Neuronal stem cell (in vitro differentiated cells): Measurements from ENCODE around the gene LRG1. TPM values are rescaled to one million over a fixed set of nuclear protein-coding genes. Genes with fewer than 3 reads are reported as not detected.

Source experiments
- DNase-seq: peaks from one replicate; pipeline ENCODE4 v3.0.0-alpha.2; 2013; ENCODE audit warnings: low spot score
- H2AFZ ChIP-seq: one replicate; pipeline ENCODE4 v1.6.1; 2013; ENCODE audit warnings: mild to moderate bottlenecking, low read length, inconsistent platforms
- H2AK5ac ChIP-seq: 2 replicates; pipeline ENCODE4 v1.6.1; 2013; ENCODE audit warnings: low read depth, mild to moderate bottlenecking, inconsistent platforms, low read length, moderate library complexity, mixed read lengths
- H2BK120ac ChIP-seq: 2 replicates; pipeline ENCODE4 v1.6.1; 2013; ENCODE audit warnings: low read depth, mild to moderate bottlenecking, inconsistent platforms, low read length, moderate library complexity, mixed read lengths
- H2BK12ac ChIP-seq: one replicate; pipeline ENCODE4 v1.6.1; 2013; ENCODE audit warnings: low read length, inconsistent platforms
- H2BK15ac ChIP-seq: 2 replicates; pipeline ENCODE4 v1.6.1; 2013; ENCODE audit warnings: mild to moderate bottlenecking, low read length, inconsistent platforms, mixed read lengths
- H2BK5ac ChIP-seq: one replicate; pipeline ENCODE4 v1.6.1; 2013; ENCODE audit warnings: inconsistent platforms, mild to moderate bottlenecking, low read length, moderate library complexity
- H3K14ac ChIP-seq: one replicate; pipeline ENCODE4 v1.6.1; 2013; ENCODE audit warnings: low read length, inconsistent platforms
- H3K18ac ChIP-seq: 2 replicates; pipeline ENCODE4 v1.6.1; 2013; ENCODE audit warnings: low read length, inconsistent platforms
- H3K23ac ChIP-seq: 2 replicates; pipeline ENCODE4 v1.6.1; 2013; ENCODE audit warnings: low read depth, mild to moderate bottlenecking, mixed read lengths, low read length, inconsistent platforms; ENCODE audit not compliant: poor library complexity
- H3K27ac ChIP-seq: replicated peaks from 3 replicates; pipeline ENCODE4 v1.5.1; 2013; ENCODE audit warnings: low read length, inconsistent platforms
- H3K27me3 ChIP-seq, 3 experiments: 2 replicates each; pipeline ENCODE4 v1.6.1; 2013; ENCODE audit warnings: low read length in 3 of 3, mild to moderate bottlenecking in 2 of 3, inconsistent platforms in 1 of 3, low read depth in 1 of 3, mixed read lengths in 1 of 3, moderate library complexity in 1 of 3; ENCODE audit not compliant: control insufficient read depth in 3 of 3, insufficient read depth in 3 of 3
- H3K36me3 ChIP-seq, 2 donors: replicated peaks in 1 of 2; 2 replicates each; pipeline ENCODE4 v1.6.1; 2013; ENCODE audit warnings: low read length in 2 of 2; ENCODE audit not compliant: control insufficient read depth in 2 of 2, insufficient read depth in 2 of 2
- H3K4ac ChIP-seq: 2 replicates; pipeline ENCODE4 v1.6.1; 2013; ENCODE audit warnings: inconsistent platforms, mild to moderate bottlenecking, low read length, moderate library complexity
- H3K4me1 ChIP-seq, 2 donors: 1 replicate in 1 of 2; 2 replicates in 1 of 2; pipeline ENCODE4 v1.6.1; 2013; ENCODE audit warnings: low read length in 2 of 2, low read depth in 1 of 2; ENCODE audit not compliant: control insufficient read depth in 2 of 2, insufficient read depth in 1 of 2
- H3K4me2 ChIP-seq: one replicate; pipeline ENCODE4 v1.6.1; 2013; ENCODE audit warnings: mild to moderate bottlenecking, low read length, inconsistent platforms; ENCODE audit not compliant: insufficient read depth, poor library complexity, severe bottlenecking
- H3K4me3 ChIP-seq, 2 donors: 2 replicates each; pipeline ENCODE4 v1.5.1; 2013; ENCODE audit warnings: low read length in 2 of 2, mild to moderate bottlenecking in 2 of 2, inconsistent platforms in 1 of 2, moderate library complexity in 1 of 2
- H3K79me1 ChIP-seq: one replicate; pipeline ENCODE4 v1.6.1; 2013; ENCODE audit warnings: low read depth, mild to moderate bottlenecking, inconsistent platforms, low read length, moderate library complexity
- H3K9ac ChIP-seq: one replicate; pipeline ENCODE4 v1.6.1; 2013; ENCODE audit warnings: mild to moderate bottlenecking, low read depth, low read length, inconsistent platforms; ENCODE audit not compliant: poor library complexity
- H3K9me3 ChIP-seq, 2 donors: replicated peaks in 1 of 2; 2 replicates each; pipeline versions ENCODE3 to v1.6.1; 2013; ENCODE audit warnings: low read length in 2 of 2, mild to moderate bottlenecking in 2 of 2, inconsistent platforms in 1 of 2, low read depth in 1 of 2, mixed read lengths in 1 of 2, moderate library complexity in 1 of 2; ENCODE audit not compliant: control insufficient read depth in 2 of 2, insufficient read depth in 1 of 2
- H4K8ac ChIP-seq: one replicate; pipeline ENCODE4 v1.6.1; 2013; ENCODE audit warnings: low read depth, mild to moderate bottlenecking, inconsistent platforms, low read length, moderate library complexity
- H4K91ac ChIP-seq: one replicate; pipeline ENCODE4 v1.6.1; 2013; ENCODE audit warnings: low read length, low read depth, mild to moderate bottlenecking, inconsistent platforms; ENCODE audit not compliant: poor library complexity
- WGBS, 2 donors: extraction: QIAGEN DNeasy Blood & Tissue Kit; methylation state at CpG; one replicate each; pipeline ENCODE4 v1.1.7; 2013; ENCODE audit warnings: missing lambda C conversion rate in 2 of 2, mixed read lengths in 1 of 2; ENCODE audit not compliant: insufficient read length in 2 of 2, insufficient replicate concordance in 1 of 2; ENCODE audit errors: extremely low coverage in 2 of 2; 5-methylcytosine and 5-hydroxymethylcytosine counted together
- polyA plus RNA-seq, 2 experiments: library from polyadenylated mRNA; stranded (reverse); fragments of 200-250 nt; gene quantifications; one replicate each; pipeline ENCODE4 v1.2.3, GENCODE V29; 2013

Gene LRG1, protein sequence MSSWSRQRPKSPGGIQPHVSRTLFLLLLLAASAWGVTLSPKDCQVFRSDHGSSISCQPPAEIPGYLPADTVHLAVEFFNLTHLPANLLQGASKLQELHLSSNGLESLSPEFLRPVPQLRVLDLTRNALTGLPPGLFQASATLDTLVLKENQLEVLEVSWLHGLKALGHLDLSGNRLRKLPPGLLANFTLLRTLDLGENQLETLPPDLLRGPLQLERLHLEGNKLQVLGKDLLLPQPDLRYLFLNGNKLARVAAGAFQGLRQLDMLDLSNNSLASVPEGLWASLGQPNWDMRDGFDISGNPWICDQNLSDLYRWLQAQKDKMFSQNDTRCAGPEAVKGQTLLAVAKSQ
- not detected for polyA plus RNA-seq (2013, experiment 1 of 2)
- polyA plus RNA-seq (2013, experiment 2 of 2) = 0.01 TPM

DNA sequence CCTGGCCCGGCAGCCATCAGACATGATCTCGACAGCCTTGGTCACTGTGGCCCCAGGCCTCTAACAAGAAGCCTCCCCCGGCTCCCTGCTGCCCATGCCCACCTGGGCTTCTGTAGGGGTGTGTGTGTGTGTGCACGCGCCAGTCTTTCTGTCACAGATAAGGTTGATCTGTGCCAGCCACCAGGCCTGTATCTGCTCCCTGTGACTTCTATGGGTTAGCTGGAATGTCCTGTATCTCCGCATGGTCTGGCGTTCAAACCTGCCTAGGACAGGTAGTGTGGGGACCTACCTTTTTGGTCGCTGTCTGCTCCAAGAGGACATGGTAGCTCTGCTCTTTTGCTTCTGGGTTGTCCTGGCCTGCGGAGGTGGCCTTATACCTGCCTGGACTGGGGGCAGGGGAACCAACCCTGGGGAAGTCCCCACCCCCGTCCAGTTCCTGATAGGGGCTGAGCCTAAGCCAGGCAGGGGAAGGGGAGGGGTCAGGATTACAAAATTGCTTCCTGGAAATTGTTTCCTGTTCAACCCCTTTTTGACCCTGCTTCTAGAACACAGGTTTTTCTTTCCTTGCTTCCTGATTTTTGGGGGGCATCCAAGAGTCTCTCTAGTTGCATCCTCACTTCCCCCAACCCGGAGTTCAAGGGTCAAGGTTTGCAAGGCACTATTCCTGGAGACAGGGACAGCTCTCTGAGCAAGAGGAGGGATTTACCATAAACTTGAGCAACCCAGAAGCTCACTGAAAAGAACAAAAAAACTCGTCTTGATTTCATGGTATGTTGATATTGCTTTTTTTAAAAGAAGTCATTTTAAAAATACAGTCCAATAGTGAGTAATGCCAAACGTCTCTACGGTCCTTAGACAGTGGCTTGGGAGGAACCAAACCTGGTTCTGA, at the start of gene LRG1:
TSS of gene LRG1 (minus strand) at position 344 of the 889 bp plus-strand sequence. CDS start at position 321, 23 bp downstream.
- no peaks in the 10 kb centered on the region for H3K79me1 ChIP-seq
- H3K27me3 ChIP-seq = peaks cover 0 to 5% (median 0%) of the 10 kb centered on the region in 3 experiments
- no peak within 1 kb of the TSS for H3K23ac ChIP-seq
- no peak within 1 kb of the TSS for H4K91ac ChIP-seq
- no peak for DNase-seq
- peak within 1 kb of the TSS; percentile 41 for H3K18ac ChIP-seq
- H3K4ac ChIP-seq = no peak within 1 kb of the TSS
- no peaks in the 10 kb centered on the region for H3K36me3 ChIP-seq
- H4K8ac ChIP-seq = no peak within 1 kb of the TSS
- H2BK120ac ChIP-seq = no peak within 1 kb of the TSS
- peaks cover 4 to 9% of the 10 kb centered on the region in 2 donors for H3K4me1 ChIP-seq
- no peak within 1 kb of the TSS for H3K4me3 ChIP-seq
- H2AFZ ChIP-seq = no peak within 1 kb of the TSS
- H2AK5ac ChIP-seq = no peak within 1 kb of the TSS
- H3K4me2 ChIP-seq = no peak within 1 kb of the TSS
- no peak within 1 kb of the TSS for H3K14ac ChIP-seq
- H3K9ac ChIP-seq = no peak within 1 kb of the TSS
- WGBS, 2 donors = no CpG with 5 or more reads among the region's 14 CpGs
- no peak within 1 kb of the TSS for H3K27ac ChIP-seq
- no peak within 1 kb of the TSS for H2BK12ac ChIP-seq
- no peak within 1 kb of the TSS for H2BK15ac ChIP-seq
- H3K9me3 ChIP-seq = peaks cover 0 to 3% of the 10 kb centered on the region in 2 donors
- H2BK5ac ChIP-seq = no peak within 1 kb of the TSS

DNA sequence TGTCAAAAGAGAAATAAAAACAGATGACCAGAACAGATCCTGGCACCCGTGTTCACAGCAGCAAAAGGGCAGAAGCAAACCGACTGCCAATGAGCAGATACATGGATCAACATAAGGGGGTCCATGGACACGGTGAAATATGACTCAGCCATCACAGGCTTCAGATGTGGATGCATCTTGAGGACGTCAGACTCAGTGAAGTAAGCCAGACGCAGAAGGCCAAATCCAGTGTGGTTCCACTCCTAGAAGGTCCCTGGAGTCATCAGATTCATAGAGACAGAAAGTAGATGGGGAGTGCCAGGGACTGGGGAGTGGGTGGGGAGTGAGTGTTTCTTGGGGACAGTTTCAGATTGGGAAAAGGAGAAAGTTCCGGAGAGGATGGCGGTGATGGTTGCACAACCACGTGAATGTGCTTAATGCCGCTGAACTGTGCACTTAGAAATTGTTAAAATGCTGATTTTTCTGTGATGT, 48.5 kb upstream of the LRG1 start:
- Histone ChIP-seq H2BK120ac (no peak overlapping the region), H2AFZ (peak overlapping the region; percentile 63), H2AK5ac (peak overlapping the region; percentile 11), H2BK12ac (no peak overlapping the region), H3K14ac (no peak overlapping the region), H3K9ac (peak overlapping the region; percentile 2), H3K4me2 (no peak overlapping the region), H2BK5ac (no peak overlapping the region), H3K4me3 (no peak overlapping the region), H3K4me1 (peaks cover 9 to 10% of the 10 kb centered on the region in 2 donors), H3K79me1 (no peaks in the 10 kb centered on the region), H3K9me3 (no peaks in the 10 kb centered on the region), H2BK15ac (no peak overlapping the region), H3K18ac (peak overlapping the region; percentile 27), H3K36me3 (no peaks in the 10 kb centered on the region), H3K4ac (no peak overlapping the region), H3K23ac (no peak overlapping the region), H4K8ac (no peak overlapping the region), H4K91ac (no peak overlapping the region), H3K27me3 (peaks cover 0 to 4% (median 2%) of the 10 kb centered on the region in 3 experiments), H3K27ac (no peak overlapping the region)
- WGBS, 2 donors = no CpG with 5 or more reads among the region's 9 CpGs
- no peak for DNase-seq

DNA sequence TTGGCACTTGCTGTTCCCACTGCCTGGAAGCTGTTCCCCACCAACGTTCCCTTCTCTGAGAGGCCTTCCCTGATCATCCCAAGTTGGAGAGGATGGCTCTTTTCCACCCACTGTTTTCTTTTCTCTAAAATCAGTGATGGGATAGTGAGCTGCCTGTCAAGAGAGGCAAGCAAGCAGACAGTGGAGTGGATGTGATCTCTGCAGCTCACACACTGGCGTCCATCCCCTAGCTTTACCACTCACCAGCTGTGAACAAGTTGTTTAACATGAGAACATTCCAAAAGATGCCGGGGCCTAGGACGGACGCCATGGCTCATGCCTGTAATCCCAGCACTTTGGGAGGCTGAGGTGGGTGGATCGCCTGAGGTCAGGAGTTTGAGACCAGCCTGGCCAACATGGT, 47.7 kb upstream of the LRG1 start:
- DNase-seq = no peak
- H4K8ac ChIP-seq = no peak overlapping the region
- no peaks in the 10 kb centered on the region for H3K9me3 ChIP-seq
- H3K18ac ChIP-seq = no peak overlapping the region
- no peak overlapping the region for H2AK5ac ChIP-seq
- H2BK120ac ChIP-seq = no peak overlapping the region
- no peak overlapping the region for H3K4me3 ChIP-seq
- H2AFZ ChIP-seq = no peak overlapping the region
- no peak overlapping the region for H2BK15ac ChIP-seq
- no peaks in the 10 kb centered on the region for H3K36me3 ChIP-seq
- H4K91ac ChIP-seq = no peak overlapping the region
- H3K4me1 ChIP-seq = peaks cover 9 to 12% of the 10 kb centered on the region in 2 donors
- no peaks in the 10 kb centered on the region for H3K79me1 ChIP-seq
- no peak overlapping the region for H3K4me2 ChIP-seq
- H3K23ac ChIP-seq = no peak overlapping the region
- H3K14ac ChIP-seq = no peak overlapping the region
- peaks cover 0 to 8% (median 2%) of the 10 kb centered on the region in 3 experiments for H3K27me3 ChIP-seq
- no CpG with 5 or more reads among the region's 6 CpGs for WGBS, 2 donors
- no peak overlapping the region for H3K9ac ChIP-seq
- H3K27ac ChIP-seq = no peak overlapping the region
- no peak overlapping the region for H2BK12ac ChIP-seq
- H2BK5ac ChIP-seq = no peak overlapping the region
- no peak overlapping the region for H3K4ac ChIP-seq

DNA sequence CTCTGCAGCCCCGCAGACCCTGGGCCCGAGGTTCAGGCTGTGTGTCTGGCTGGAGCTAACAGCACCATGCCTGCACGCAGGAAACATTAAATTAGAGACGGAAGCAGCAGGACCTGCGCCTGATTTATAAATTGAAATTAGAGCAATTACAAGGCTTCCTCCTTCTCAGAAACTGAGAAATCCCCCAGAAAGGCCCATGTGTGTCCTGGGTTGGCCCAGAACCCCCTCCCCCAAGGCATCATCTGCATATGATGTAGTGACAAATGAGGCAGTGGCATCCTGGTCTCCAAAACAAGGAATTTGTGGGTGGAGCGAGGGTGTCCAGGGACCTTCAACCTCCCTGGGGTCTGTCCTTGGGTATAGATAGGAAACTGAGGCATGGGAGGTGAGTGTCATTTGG, 46.9 kb upstream of the LRG1 start:
- H3K23ac ChIP-seq = no peak overlapping the region
- no CpG with 5 or more reads among the region's 6 CpGs for WGBS, 2 donors
- no peak overlapping the region for H3K4me3 ChIP-seq
- peak overlapping the region; percentile 47 for H2BK12ac ChIP-seq
- no peak for DNase-seq
- peak overlapping the region; percentile 41 for H2BK15ac ChIP-seq
- no peak overlapping the region for H2BK120ac ChIP-seq
- H3K14ac ChIP-seq = no peak overlapping the region
- no peak overlapping the region for H3K4me2 ChIP-seq
- H4K8ac ChIP-seq = no peak overlapping the region
- no peak overlapping the region for H3K4ac ChIP-seq
- peaks cover 0 to 15% (median 8%) of the 10 kb centered on the region in 3 experiments for H3K27me3 ChIP-seq
- peak overlapping the region; percentile 12 for H2AK5ac ChIP-seq
- H3K36me3 ChIP-seq = no peaks in the 10 kb centered on the region
- H3K9ac ChIP-seq = no peak overlapping the region
- H2BK5ac ChIP-seq = no peak overlapping the region
- no peak overlapping the region for H2AFZ ChIP-seq
- no peaks in the 10 kb centered on the region for H3K79me1 ChIP-seq
- no peak overlapping the region for H4K91ac ChIP-seq
- peaks cover 15 to 18% of the 10 kb centered on the region in 2 donors for H3K4me1 ChIP-seq
- peak overlapping the region; percentile 72 for H3K18ac ChIP-seq
- H3K9me3 ChIP-seq = no peaks in the 10 kb centered on the region
- no peak overlapping the region for H3K27ac ChIP-seq
